ENCODE results near the gene GPAM. TPM values are rescaled to one million over a fixed set of nuclear protein-coding genes. Genes with fewer than 3 reads are reported as not detected.

Gene GPAM
- total and polyA plus RNA-seq, 2 of the 8 experiments (the other 6 are each of a cell fraction or from before 2014, with no cell fraction given): 5.5 to 15.5 TPM

- H3K9me3 ChIP-seq (ENCODE audit: insufficient read depth in 2 of 2, low read depth in 1 of 2, low read length in 1 of 2): no peaks in the 10 kb centered on the region
- no peak overlapping the region for H3K23ac ChIP-seq (ENCODE audit: insufficient read length)
- H3K36me3 ChIP-seq (ENCODE audit: control insufficient read depth in 2 of 4, insufficient read depth in 4 of 4, low read length in 3 of 4): no peaks in the 10 kb centered on the region
- no peak overlapping the region for H2BK12ac ChIP-seq (ENCODE audit: low read depth, low read length)
- H2BK20ac ChIP-seq (ENCODE audit: low read length): no peak overlapping the region
- H4K8ac ChIP-seq (ENCODE audit: extremely low read depth, insufficient read depth, low read length): no peak overlapping the region
- H2BK15ac ChIP-seq (ENCODE audit: low read length): no peak overlapping the region
- TF ChIP-seq SP4 (IDR thresholded peaks at IDR 0.05; ENCODE audit: low read length) (no peak), FOSL1 (IDR thresholded peaks at IDR 0.05; ENCODE audit: insufficient read depth, low read depth, low read length) (no peak), CHD2 (IDR thresholded peaks at IDR 0.05; ENCODE audit: low read length) (no peak), SIRT6 (IDR thresholded peaks at IDR 0.05; ENCODE audit: low read length) (no peak), EP300 (IDR thresholded peaks at IDR 0.05; ENCODE audit: borderline replicate concordance in 1 of 2, low read depth in 2 of 2, low read length in 2 of 2) (no peak), TCF12 (IDR thresholded peaks at IDR 0.05; ENCODE audit: low read depth, low read length) (no peak), CBX5 (IDR thresholded peaks at IDR 0.05; ENCODE audit: low read depth, low read length) (no peak), EGR1 (IDR thresholded peaks at IDR 0.05; ENCODE audit: borderline replicate concordance, low read depth, low read length) (no peak), CREB1 (IDR thresholded peaks at IDR 0.05) (no peak), ATF3 (IDR thresholded peaks at IDR 0.05; ENCODE audit: insufficient read depth, low read depth, low read length) (no peak), RXRA (IDR thresholded peaks at IDR 0.05; ENCODE audit: insufficient read depth, low read depth, low read length) (no peak)
- H3K23me2 ChIP-seq (ENCODE audit: low read depth, low read length): no peaks in the 10 kb centered on the region
- H3K27ac ChIP-seq (ENCODE audit: low read depth, low read length): no peak overlapping the region
- FAIRE-seq (no peak), DNase-seq (ENCODE audit: low read depth in 1 of 2, low spot score in 2 of 2) (no peak)
- no peak overlapping the region for H2BK5ac ChIP-seq (ENCODE audit: low read depth, low read length)
- no peak overlapping the region for H3K14ac ChIP-seq (ENCODE audit: insufficient read length)
- no peak overlapping the region for H2AFZ ChIP-seq (ENCODE audit: low read length)
- ChIA-PET CTCF (ENCODE audit: partially characterized antibody) (interaction anchor here (0.6 to 10.8 kb wide), 11 partner anchors 13 to 1155 kb away, joined by 3 to 286 read pairs (median 19); no protein-coding TSS in a partner anchor), POLR2A (ENCODE audit: partially characterized antibody) (no interaction called here)
- no peak overlapping the region for H3K4me3 ChIP-seq (ENCODE audit: extremely low read depth in 1 of 4, insufficient read depth in 2 of 4, low read depth in 3 of 4, low read length in 4 of 4)
- H3K79me2 ChIP-seq (ENCODE audit: control insufficient read depth in 1 of 2, insufficient read depth in 2 of 2, low read length in 2 of 2): no peaks in the 10 kb centered on the region
- H4K5ac ChIP-seq (ENCODE audit: insufficient read length, low read depth, low read length): no peak overlapping the region
- H4K20me1 ChIP-seq (replicated peaks in 1 of 2; ENCODE audit: control insufficient read depth in 1 of 2, insufficient read depth in 2 of 2, low read length in 2 of 2): no peaks in the 10 kb centered on the region
- no peaks in the 10 kb centered on the region; a peak in 2 of 7 replicates for H3K4me1 ChIP-seq (replicated peaks in 1 of 4; ENCODE audit: control insufficient read depth in 3 of 4, insufficient read depth in 4 of 4, low read length in 3 of 4)
- H2AK5ac ChIP-seq (ENCODE audit: low read depth, low read length): no peak overlapping the region
- no peak overlapping the region for H3K18ac ChIP-seq (ENCODE audit: extremely low read depth, low read length)
- no peak overlapping the region for H3K56ac ChIP-seq (replicated peaks; ENCODE audit: insufficient read length, low read depth, low read length)
- no peaks in the 10 kb centered on the region for H3K79me1 ChIP-seq (ENCODE audit: low read depth, low read length)
- H3K27me3 ChIP-seq (replicated peaks in 1 of 4; ENCODE audit: control insufficient read depth in 3 of 4, extremely low read depth in 1 of 4, insufficient read depth in 3 of 4, low read length in 3 of 4): no peaks in the 10 kb centered on the region
- H2BK120ac ChIP-seq (replicated peaks; ENCODE audit: low read depth, low read length): no peak overlapping the region
- no peak overlapping the region for H4K91ac ChIP-seq (replicated peaks; ENCODE audit: insufficient read length, low read length)
- no peak overlapping the region for H3K4me2 ChIP-seq (ENCODE audit: insufficient read depth in 1 of 2, low read depth in 2 of 2, low read length in 2 of 2)
- H3K9ac ChIP-seq (replicated peaks in 1 of 4; ENCODE audit: extremely low read depth in 1 of 4, low read depth in 3 of 4, low read length in 3 of 4): no peak overlapping the region
- WGBS, 2 experiments (ENCODE audit: extremely low coverage in 1 of 2, insufficient coverage in 1 of 2, insufficient read length in 1 of 2, insufficient replicate concordance in 2 of 2, low coverage in 1 of 2, low lambda C conversion rate in 2 of 2, missing lambda C conversion rate in 1 of 2): 85% methylated on average over 7 of the region's 7 CpGs; no CpG with 5 or more reads in 1 of the 2 experiments
- H3K4ac ChIP-seq (replicated peaks; ENCODE audit: insufficient read length, low read depth, low read length): no peak overlapping the region
Measured at GRCh38 chr10:112139176-112139575, 44.4 kb downstream of the GPAM start.

Data from H1 (cell line).